PC-9 (cell line): ENCODE data around the gene ISCA2.

Source experiments
- EZH2 ChIP-seq: fragments of 200-600 bp; sonication (generic); IDR thresholded peaks from 2 replicates; pipeline ENCODE4 v1.8.0; 2017; ENCODE audit warnings: antibody characterized with exemption, low read depth
- TF ChIP-seq, protein P1 (sequence below): fragments of 200-600 bp; sonication (generic); conservative IDR thresholded peaks from 2 replicates; pipeline ENCODE4 v1.6.1; 2017; ENCODE audit warnings: mixed run types, antibody characterized with exemption, mild to moderate bottlenecking, moderate library complexity

DNA sequence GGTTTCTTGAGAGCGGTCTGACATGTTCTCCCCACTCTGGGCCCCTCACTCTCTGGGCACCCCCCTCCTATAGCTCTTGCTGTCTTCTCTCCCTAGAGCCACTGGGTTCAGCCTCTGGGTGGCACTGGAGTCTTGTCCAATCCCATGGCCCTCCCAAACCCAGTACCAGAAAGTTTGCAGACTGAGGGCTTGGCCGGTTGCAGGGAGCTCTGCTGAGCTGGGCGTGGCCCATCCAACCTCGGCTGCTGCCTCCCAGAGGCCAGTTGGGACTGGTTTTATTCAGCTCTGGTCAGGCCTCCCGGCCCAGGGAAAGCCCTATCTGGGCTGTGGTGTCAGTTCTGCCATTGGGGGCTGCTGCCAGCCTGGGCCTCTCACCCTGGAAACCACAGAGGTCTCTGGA lies 37.9 kb downstream of the ISCA2 start:
- TF ChIP-seq EZH2: no peak
- TF ChIP-seq, protein P1, sequence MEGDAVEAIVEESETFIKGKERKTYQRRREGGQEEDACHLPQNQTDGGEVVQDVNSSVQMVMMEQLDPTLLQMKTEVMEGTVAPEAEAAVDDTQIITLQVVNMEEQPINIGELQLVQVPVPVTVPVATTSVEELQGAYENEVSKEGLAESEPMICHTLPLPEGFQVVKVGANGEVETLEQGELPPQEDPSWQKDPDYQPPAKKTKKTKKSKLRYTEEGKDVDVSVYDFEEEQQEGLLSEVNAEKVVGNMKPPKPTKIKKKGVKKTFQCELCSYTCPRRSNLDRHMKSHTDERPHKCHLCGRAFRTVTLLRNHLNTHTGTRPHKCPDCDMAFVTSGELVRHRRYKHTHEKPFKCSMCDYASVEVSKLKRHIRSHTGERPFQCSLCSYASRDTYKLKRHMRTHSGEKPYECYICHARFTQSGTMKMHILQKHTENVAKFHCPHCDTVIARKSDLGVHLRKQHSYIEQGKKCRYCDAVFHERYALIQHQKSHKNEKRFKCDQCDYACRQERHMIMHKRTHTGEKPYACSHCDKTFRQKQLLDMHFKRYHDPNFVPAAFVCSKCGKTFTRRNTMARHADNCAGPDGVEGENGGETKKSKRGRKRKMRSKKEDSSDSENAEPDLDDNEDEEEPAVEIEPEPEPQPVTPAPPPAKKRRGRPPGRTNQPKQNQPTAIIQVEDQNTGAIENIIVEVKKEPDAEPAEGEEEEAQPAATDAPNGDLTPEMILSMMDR: no peak
